ENCODE measurements around the gene NKD1.

GRCh38 chr16:50634947-50635346 lies 86.8 kb downstream of the NKD1 start:
- no peak for TF ChIP-seq CTCF (IDR thresholded peaks at IDR 0.05)
- TF ChIP-seq POLR2AphosphoS5 (IDR thresholded peaks at IDR 0.05) = no peak
- no peak for TF ChIP-seq POLR2A (IDR thresholded peaks at IDR 0.05)

All from breast epithelium (tissue), 3 donors.